NB4 (cell line): Measurements from ENCODE around the gene SHISAL1.

Experiments used
- CTCF ChIP-seq: IDR thresholded peaks from one replicate; pipeline ENCODE4 v1.5.1; 2012; ENCODE audit warnings: low read depth, low read length
- MAX ChIP-seq: IDR thresholded peaks from 2 replicates; pipeline ENCODE4 v1.6.1; 2011; ENCODE audit warnings: low read depth, low read length
- MYC ChIP-seq: IDR thresholded peaks from 2 replicates; pipeline ENCODE4 v1.6.1; 2011; ENCODE audit warnings: low read depth, low read length
- POLR2A ChIP-seq: IDR thresholded peaks from 2 replicates; pipeline ENCODE4 v1.6.1; 2011; ENCODE audit warnings: mild to moderate bottlenecking; ENCODE audit not compliant: insufficient read length; ENCODE audit errors: extremely low read depth

GRCh38 chr22:44207981-44208317, 104.8 kb downstream of the SHISAL1 start:
- TF ChIP-seq CTCF (no peak), POLR2A (no peak), MAX (no peak), MYC (no peak)
